ENCODE measurements around the gene EML2. TPM values are rescaled to one million over a fixed set of nuclear protein-coding genes. Genes with fewer than 3 reads are reported as not detected.
A peak's percentile ranks its signal among the peaks of the same experiment; 100 is the strongest.

The EML2 gene
- total RNA-seq, 1 experiment from 2014 or later, result 32.7 TPM

GRCh38 chr19:45667620-45668341 lies 28.6 kb upstream of the EML2 start, which contains the start of gene GIPR:
GIPR (plus strand) TSS chr19:45668221; CDS start chr19:45669521, 1,300 bp downstream.
- DNase-seq (ENCODE audit: low read depth, low spot score), result no peak
- in situ Hi-C loops (cut with HindIII; ENCODE audit: low pct_unique_long_range_greater_than_20kb, low sequenced_read_pairs) (no loop called here), intact Hi-C loops (cut with micrococcal nuclease; ENCODE audit: unreplicated experiment) (no loop called here)
- H3K36me3 ChIP-seq (ENCODE audit: control insufficient read depth, insufficient read depth, low read length), result no peaks in the 10 kb centered on the region; the same call in 1 of the 2 replicates
- peak; percentile 69 for ATAC-seq
- BruUV-seq (replicated peaks), result no TSS peak
- peak within 1 kb of the TSS; percentile 41 to 74 for H3K4me3 ChIP-seq (ENCODE audit: low read depth in 2 of 2, low read length in 2 of 2)
- TF ChIP-seq POLR2AphosphoS5 (IDR thresholded peaks at IDR 0.05; ENCODE audit: low read depth, low read length), result no peak
- TF ChIP-seq TCF7L2 (IDR thresholded peaks at IDR 0.05; ENCODE audit: low read depth, low read length), result no peak
- no peak for TF ChIP-seq REST (IDR thresholded peaks at IDR 0.05; ENCODE audit: insufficient read depth in 1 of 2, low read depth in 2 of 2, low read length in 1 of 2)
- no peak for TF ChIP-seq SIN3A (IDR thresholded peaks at IDR 0.05; ENCODE audit: borderline replicate concordance, insufficient read depth, low read depth, low read length)
- TF ChIP-seq CTCF (IDR thresholded peaks at IDR 0.05), result no peak
- H3K9me3 ChIP-seq (ENCODE audit: control insufficient read depth, insufficient read depth, low read depth, low read length), result no peaks in the 10 kb centered on the region
- POLR2A ChIA-PET, result interaction anchor here (0.5 kb wide), 1 partner anchor 13 kb away, joined by 6 read pairs; no protein-coding TSS in a partner anchor
- CTCF ChIA-PET, result no interaction called here
- H3K27me3 ChIP-seq (ENCODE audit: control insufficient read depth, insufficient read depth, low read length), result no peaks in the 10 kb centered on the region
- H3K27ac ChIP-seq (ENCODE audit: low read length), result peak within 1 kb of the TSS; percentile 42
- no peaks in the 10 kb centered on the region for H3K4me1 ChIP-seq (ENCODE audit: control insufficient read depth, insufficient read depth, low read length)

GRCh38 chr19:45664575-45664974 lies 25.4 kb upstream of the EML2 start:
- ATAC-seq (no peak), DNase-seq (ENCODE audit: low read depth, low spot score) (no peak)
- ChIA-PET POLR2A (no interaction called here), CTCF (no interaction called here)
- intact Hi-C loops (cut with micrococcal nuclease; ENCODE audit: unreplicated experiment) (no loop called here), in situ Hi-C loops (cut with HindIII; ENCODE audit: low pct_unique_long_range_greater_than_20kb, low sequenced_read_pairs) (no loop called here)
- no peak for TF ChIP-seq SIN3A (IDR thresholded peaks at IDR 0.05; ENCODE audit: borderline replicate concordance, insufficient read depth, low read depth, low read length)
- H3K4me3 ChIP-seq (ENCODE audit: low read depth in 2 of 2, low read length in 2 of 2), result no peak overlapping the region
- H3K27me3 ChIP-seq (ENCODE audit: control insufficient read depth, insufficient read depth, low read length), result no peaks in the 10 kb centered on the region
- no peaks in the 10 kb centered on the region for H3K36me3 ChIP-seq (ENCODE audit: control insufficient read depth, insufficient read depth, low read length)
- no TSS peak for BruUV-seq (replicated peaks)
- no peaks in the 10 kb centered on the region for H3K4me1 ChIP-seq (ENCODE audit: control insufficient read depth, insufficient read depth, low read length)
- H3K9me3 ChIP-seq (ENCODE audit: control insufficient read depth, insufficient read depth, low read depth, low read length), result no peaks in the 10 kb centered on the region
- H3K27ac ChIP-seq (ENCODE audit: low read length), result no peak overlapping the region

GRCh38 chr19:45663800-45664199 lies 24.6 kb upstream of the EML2 start:
- DNase-seq (ENCODE audit: low read depth, low spot score), result no peak
- intact Hi-C loops (cut with micrococcal nuclease; ENCODE audit: unreplicated experiment) (no loop called here), in situ Hi-C loops (cut with HindIII; ENCODE audit: low pct_unique_long_range_greater_than_20kb, low sequenced_read_pairs) (no loop called here)
- Histone ChIP-seq H3K9me3 (ENCODE audit: control insufficient read depth, insufficient read depth, low read depth, low read length) (no peaks in the 10 kb centered on the region), H3K4me1 (ENCODE audit: control insufficient read depth, insufficient read depth, low read length) (no peaks in the 10 kb centered on the region), H3K27ac (ENCODE audit: low read length) (no peak overlapping the region), H3K36me3 (ENCODE audit: control insufficient read depth, insufficient read depth, low read length) (no peaks in the 10 kb centered on the region), H3K4me3 (ENCODE audit: low read depth in 2 of 2, low read length in 2 of 2) (no peak overlapping the region), H3K27me3 (ENCODE audit: control insufficient read depth, insufficient read depth, low read length) (no peaks in the 10 kb centered on the region)
- CTCF ChIA-PET, result no interaction called here
- no peak for ATAC-seq
- TF ChIP-seq POLR2AphosphoS5 (IDR thresholded peaks at IDR 0.05; ENCODE audit: low read depth, low read length) (no peak), CTCF (IDR thresholded peaks at IDR 0.05) (no peak), REST (IDR thresholded peaks at IDR 0.05; ENCODE audit: insufficient read depth in 1 of 2, low read depth in 2 of 2, low read length in 1 of 2) (no peak), SIN3A (IDR thresholded peaks at IDR 0.05; ENCODE audit: borderline replicate concordance, insufficient read depth, low read depth, low read length) (no peak), TCF7L2 (IDR thresholded peaks at IDR 0.05; ENCODE audit: low read depth, low read length) (no peak)
- no TSS peak for BruUV-seq (replicated peaks)
- POLR2A ChIA-PET, result interaction anchor here (0.6 kb wide), 1 partner anchor 12 kb away, joined by 7 read pairs; no protein-coding TSS in a partner anchor

Data from Panc1 (cell line).